NCI-H345 (cell line): ENCODE measurements around the gene SH3BP4.

Source experiments
- DNase-seq: peaks from one replicate; lab custom pipeline; 2025; lab: John Stamatoyannopoulos, UW

SH3BP4 gene

DNA sequence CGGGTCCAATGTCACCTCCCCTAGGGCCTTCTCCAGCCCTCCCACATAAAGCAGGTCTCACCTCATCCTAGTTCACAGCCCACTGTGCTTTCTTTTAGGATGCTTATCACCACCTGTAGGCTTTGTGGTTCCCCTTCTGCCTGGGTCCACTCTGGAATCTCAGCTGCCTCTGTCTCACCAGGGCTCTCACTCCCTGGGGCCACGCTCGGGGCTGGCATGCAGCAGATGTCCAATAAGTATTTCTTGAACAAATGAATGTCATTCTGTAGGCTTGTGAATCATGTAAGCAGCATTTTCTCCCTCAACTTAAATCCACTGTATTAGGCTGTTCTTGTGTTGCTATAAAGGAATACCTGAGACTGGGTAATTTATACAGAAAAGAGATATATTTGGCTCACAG is 4.3 kb upstream of the SH3BP4 start:
- DNase-seq = no peak

DNA sequence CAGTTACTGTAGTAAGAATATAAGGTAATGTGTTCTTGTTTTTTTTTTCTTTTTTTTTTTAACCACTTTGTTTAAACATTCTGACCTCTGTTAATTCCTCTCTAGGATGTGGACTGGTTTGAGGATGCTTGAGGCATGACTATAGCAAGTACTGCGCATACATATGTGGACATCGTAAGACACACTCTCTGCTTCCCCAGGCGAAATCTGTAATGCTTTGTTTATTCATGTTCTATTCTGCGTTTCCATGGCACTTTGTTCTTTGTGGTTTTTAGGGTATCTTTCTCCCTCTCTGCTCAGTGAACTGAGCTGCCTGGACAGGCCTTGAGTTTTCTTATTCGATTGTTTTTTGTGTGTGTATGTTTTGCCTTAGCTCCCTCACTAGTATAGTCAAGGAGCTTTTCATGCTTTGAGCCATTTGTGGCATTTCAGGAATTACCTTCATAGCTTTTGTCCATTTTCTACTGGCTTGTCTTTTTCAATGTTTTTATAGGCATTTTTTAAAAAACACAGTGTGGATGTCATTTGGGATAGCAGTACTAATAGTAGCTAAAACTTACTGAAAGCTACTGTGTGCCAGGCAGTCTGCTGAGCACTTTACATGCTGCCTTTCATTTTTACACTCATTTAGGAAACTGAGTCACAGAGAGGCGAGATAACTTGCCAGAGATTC is 1.9 kb upstream of the SH3BP4 start:
- DNase-seq = no peak

DNA sequence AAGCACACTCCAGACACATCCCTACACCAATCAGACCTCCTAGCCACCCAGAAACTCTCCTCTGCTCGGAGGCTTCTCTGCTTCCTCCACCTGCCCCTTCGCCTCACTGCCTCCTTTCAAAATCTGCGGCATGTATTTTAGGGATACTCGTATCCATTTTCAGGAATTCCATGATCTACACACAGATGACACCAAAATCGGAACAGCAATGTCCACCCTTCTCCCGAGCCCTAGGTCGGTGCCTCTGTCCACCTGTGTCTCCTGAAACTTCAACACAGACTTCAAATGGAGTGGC is 1.4 kb upstream of the SH3BP4 start:
- no peak for DNase-seq

DNA sequence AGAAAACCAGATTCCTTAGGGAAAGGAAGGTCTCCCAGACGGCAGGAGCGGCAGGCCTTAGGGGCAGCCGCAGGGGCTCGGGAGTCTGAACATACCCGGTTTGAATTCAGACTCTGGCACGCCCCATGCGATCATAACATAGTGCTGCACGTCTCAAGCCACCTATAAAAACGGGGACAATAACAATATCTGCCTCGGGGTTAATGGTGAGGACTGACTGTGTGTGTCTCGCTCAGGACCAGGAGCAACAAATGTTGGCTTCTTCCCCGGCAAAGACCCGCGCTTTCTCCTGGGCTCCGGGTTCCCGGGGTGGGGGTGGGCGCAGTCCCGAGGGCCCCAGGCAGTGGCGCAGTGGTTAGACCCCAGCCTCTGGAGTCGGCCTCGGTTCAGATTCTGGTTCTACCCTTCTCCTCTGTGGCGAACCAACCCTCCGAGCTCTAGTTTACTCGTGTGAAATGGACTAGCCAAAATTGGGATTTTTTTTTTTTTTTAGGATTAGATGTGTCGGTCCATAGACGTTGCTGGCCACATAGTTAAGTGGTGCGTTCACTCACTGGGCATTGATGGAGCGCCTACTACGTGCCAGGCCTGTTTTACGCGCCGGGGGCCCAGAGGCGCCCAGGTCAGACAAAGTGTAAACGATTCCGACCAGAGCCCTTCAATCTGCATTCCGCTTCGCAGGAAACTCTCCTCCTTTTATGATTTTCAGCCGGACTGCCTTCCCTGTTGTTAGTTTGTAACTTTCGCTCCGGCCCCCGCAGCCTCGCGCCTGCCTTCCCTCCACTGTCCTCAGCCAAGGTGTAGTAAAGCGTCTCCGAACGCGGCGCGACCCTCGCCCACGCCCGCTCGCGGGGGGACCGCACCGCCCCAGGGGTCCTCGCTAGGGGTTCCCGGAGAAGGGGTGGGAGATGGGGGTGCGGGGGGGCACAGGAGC is 820 bp upstream of the SH3BP4 start:
- DNase-seq = no peak

DNA sequence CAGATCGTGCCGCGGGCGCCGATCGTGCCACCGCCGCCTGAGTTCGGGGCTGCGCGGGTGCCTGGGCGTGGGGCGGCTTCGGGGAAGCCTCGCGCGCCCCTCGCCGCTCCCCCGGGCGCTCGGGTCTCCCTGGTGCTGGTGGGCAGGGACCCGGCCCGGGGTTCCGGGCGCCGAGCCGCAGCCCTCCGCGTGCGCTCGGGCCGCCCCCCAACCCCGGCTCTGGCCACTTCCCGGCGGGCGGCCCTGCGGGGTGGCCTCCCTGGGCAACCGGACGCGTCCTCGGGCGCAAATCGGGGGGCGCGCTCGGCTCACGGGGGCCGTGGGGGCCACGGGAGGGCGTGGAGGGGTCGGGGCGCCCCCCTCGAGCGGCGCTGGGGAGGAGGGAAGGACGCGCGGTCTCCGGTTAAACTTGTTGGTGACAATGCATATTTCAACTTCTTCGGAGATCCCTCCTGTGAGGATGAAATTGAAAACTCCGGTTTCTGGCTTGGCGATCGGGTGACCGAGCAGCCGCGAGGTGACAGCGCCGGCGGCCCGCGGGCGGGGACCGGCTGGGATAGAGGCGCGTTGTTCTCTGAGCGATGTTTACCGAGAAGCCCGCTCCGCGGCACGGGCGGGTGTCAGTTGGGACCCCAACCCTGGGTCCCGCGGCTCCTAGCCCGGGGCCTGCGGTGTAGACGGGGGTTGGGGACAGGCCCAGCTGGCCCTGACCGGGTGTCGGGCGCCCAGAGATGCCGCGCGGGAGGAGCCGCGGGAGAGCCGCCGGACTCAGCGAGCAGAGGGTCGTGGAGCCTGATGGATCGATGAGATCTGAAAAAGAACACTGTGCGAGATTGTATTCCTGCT is 676 bp downstream of the SH3BP4 start:
- peak; percentile 28 for DNase-seq

DNA sequence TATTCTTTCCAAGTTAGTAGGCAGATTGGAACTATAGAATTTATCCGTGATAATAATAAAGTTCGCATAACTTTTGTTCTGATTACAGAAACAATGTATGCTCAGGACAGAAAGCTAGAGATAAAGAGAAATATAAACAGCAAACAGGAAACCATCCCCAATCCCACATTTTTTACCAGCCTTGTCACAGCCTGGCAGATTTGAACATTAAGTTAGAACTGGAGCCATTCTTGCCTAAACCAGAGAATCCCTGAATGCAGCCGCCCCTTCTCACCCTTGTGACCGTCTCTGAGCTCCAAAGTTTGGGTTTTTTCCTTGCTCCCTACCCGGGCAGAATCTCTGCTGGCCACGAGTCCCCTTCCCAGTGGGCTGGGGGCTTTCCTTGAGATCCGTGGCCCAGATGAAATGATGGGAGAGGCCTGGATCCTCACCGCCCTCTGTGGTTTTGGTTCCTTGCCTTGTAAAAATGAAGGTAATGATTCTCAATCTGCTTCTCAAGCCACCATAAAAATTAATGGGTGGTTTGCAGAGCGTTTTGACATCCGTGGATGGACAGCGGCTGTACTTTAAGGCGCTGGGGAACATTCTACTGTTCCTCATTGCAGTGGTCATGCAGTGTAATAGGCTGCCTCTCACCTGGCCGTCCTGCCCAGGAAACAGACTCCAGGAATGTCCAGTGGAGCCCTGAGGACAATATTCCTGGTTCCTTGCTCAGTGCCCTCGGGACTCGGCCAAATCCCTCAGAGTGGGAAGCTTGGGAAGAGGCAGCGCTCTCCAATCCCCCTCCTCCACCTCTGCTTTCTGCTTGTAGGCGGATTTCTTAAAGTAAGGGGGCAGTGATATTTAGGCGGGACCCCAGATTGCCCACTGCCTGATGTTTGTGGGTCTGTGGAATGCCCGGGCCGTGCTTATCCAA is 1.6 kb downstream of the SH3BP4 start:
- peak; percentile 32 for DNase-seq

DNA sequence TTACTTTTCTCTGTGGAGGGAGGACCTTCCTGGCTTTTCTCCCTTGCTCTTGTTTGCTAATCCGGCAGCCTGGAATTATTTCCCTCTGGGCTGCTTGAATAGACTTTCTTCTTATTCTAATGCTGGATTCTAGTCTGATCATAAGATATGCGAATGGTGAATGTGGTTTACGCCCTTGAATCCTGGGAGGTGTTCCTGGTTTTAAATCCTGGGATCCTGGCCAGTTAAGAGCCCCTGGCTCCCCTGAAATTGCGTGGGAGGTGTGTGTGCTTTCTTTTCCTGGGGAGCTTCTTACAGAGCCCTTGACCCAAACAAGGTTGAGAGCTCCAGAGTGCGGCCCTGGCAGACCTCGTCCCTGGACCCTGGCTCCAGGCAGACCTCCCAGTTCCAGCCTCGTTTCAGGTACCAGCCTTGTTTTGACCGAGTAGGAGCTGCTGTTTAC is 2.8 kb downstream of the SH3BP4 start:
- DNase-seq = peak; percentile 17

DNA sequence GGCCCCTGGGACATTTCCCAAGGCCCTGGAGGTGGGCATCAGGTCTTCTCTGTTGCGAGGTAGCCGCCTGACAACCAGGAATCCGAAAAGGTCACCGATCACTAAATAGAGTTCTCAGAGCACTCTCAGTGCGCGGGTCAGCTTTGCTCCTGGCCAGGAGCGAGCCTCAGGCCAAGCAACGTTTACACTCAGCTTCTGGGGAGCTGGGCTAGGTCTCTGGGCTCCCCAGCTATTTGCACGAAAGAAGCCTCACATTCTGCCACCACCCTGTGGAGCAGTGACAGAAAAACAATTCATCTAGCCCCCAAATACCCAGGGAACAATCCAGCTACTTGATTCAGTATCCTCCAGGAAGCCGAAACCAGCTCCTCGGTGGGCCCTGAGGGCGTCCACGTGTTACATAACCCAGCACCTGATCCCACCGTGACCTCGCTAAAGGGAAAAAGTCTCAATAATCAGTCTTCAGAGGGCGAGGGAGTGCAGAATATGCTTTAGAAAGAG is 3.3 kb downstream of the SH3BP4 start:
- DNase-seq = no peak

DNA sequence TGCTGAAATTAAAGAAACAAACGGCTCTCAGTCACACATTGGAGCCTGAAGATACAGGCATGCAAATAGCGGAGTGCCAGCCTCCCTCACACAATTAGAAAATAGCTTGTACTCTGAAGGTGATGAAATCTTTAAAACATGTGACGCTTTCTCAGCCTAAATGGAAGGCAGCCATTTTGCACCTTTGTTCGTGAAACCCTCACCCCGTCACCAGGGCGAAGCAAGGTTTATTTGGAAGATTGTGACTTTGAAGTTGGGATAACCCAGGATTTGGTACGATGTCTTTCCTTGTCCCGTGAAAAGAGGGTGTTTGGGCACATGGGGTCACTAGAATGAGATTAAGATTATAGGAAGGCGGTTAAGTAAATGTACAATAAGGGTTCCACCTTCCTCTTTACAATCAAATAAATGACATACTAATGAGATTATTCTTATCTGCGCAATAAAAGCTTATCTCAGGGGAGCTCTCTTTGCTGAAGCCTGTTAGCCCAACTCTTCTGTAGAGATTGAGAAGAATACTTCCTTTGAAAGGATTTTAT is 4.2 kb downstream of the SH3BP4 start:
- no peak for DNase-seq

DNA sequence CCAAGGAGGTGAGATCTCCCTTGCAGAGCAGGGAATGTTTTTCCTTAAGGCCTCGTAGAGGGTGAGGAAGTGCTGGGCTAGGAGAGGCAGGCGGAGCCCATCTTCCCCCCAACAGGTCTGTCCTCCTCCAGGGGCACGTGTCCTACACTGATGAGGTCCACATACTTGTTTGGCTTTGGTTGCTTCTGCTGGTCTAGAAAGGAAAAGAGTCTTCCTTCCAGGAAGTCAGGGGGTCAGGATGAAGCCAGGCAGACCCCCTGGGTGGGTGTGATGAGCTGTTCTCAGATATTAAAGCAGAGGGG is 6.0 kb downstream of the SH3BP4 start:
- no peak for DNase-seq

DNA sequence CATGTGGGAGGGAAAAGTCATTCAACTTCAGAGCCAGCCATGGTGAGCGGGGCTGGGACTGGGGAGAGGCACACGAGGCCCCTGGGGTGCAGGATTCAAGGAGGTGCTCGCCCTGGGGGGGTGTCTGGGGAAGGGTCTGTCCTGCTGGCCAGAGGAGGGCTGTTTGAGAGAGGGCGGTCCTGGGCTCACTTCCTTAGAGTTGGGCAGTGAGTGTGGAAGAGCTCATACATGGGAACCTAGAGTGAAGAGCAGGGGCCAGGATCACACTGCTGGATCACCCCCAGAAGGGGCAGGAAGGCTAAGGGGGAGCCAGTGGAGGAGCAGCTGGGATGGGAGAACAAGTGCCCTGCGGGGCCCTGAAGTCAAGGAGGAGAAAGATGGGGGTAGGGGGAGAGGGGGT is 6.5 kb downstream of the SH3BP4 start:
- no peak for DNase-seq

DNA sequence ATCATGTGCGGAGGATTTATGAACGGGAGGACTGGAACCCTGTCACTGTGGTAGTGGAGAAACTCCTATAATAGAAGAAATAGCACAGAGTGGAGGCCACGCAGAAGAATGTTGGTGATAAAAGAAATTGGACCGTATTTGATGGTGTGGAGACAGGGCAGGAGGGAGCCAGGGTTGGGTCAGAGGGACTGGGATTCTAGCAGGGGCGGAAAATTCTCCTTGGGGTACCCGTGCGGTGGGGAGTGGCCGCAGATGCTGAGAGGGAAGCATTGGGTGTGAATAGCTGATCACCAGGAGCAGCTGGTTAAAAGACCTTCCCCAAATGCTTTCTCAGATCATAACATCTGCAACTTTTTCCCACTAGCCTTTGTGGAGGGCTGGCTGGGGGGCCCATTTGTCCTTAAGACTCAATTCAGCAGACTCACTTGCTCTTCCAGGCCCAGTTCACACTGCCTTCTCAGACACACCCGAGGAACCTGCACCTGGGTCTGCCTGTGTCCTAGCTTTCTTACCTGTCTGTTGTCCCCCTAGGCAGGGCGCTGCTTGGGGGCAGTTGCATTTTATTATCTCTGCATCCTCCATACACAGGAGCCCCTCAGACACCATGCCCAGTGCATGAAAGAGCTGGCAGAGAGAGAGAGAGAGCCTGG is 7.1 kb downstream of the SH3BP4 start:
- no peak for DNase-seq

DNA sequence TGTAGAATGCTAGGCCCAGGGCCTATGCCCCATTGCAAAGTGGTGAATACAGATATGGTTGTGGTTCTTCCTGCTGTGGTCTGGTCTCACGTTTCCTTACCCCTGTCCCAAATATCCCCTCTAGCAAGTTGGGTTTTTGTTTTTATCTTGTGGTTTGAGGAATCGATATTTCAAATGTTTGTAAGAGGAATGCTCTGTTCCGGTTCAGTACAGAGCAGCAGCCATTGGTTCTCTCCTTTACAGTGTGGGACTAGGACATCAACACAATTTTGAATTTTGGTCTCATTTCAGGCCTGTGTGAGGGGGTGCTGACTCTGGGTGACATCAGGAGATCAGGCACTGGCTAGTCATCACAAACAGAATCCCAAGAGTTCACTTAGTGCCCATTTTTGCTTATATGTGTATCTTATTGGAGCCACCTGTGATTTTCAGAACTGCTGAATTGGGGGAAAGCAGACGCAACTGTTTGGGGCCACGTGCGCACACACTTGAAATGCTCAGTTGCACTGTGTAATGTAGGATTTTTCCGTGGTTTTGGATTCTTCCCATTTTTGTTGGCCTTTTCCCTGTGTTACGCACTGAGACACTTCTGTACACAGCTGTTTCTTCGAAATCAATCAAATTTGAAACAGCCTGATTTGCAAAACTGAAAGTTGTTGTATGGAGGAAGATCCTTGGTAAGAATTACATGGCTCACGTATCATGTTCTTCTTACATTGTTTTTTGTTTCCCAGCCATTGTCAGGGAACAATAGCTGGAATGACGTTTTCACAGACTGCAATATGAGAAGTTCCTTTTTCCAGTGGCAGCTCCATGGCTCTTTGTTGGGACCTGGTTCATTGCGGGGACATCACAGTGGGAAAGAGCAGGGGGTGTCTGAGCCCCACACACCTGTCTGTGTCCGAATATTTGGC is 8.6 kb downstream of the SH3BP4 start:
- peak; percentile 69 for DNase-seq

DNA sequence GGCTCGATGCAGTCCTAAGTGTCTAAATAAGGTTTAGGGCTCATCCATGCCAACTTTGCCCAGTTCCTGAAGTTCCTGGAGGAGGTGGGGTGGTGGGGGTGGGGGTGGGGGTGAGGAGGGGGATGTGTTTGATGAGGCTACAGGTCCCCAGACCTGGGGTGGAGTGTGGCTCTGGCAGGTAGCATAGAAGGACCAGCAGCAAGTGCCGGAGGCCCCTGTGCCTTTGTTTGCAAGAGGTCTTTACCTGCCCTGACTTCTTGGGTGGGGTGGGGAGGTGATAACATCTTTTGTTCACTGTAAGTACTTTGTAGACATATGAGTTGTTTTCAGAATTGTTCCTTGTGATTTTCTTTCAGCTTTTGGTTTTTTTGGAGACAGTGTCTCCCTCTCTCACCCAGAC is 10.0 kb downstream of the SH3BP4 start:
- no peak for DNase-seq

DNA sequence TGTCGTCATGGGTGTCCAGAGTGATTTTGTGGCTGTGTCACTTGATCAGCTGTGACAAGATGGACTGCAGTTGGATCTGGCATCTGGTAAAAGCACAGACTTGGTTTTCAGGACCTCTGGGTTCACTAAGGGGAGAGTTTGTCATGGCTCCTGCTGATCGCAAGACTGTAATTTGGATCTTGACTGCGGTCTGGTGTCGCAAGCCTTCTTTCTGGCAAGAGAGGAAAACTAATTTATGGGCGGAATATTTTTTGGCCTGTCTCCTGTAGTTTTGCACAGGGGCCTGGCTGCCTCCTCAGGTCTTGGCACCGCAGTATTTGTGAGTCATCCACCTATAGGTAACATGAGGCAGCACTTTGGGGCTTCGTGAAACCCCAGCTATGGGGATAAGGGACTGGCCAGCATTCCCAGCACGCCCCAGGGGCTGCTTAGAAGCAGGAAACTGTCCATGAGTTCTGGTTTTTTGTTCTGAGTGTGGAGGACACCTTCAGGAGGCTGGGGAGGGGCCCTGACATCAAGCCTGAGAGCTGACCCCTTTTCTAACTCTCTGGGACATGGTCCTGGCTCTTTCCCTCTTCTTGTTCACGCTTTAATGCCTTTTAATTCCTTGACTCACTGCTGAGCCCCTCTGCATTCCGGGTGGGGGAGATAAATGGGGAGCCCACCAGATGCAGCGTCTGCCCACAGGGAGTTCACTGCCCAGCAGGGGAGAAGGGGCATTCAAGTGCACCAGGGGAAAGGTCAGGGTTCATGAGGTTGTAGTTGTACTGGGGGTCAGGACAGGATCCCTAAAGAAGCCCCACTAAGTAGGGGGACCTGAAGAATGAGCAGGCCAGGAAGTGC is 12.2 kb downstream of the SH3BP4 start:
- no peak for DNase-seq

DNA sequence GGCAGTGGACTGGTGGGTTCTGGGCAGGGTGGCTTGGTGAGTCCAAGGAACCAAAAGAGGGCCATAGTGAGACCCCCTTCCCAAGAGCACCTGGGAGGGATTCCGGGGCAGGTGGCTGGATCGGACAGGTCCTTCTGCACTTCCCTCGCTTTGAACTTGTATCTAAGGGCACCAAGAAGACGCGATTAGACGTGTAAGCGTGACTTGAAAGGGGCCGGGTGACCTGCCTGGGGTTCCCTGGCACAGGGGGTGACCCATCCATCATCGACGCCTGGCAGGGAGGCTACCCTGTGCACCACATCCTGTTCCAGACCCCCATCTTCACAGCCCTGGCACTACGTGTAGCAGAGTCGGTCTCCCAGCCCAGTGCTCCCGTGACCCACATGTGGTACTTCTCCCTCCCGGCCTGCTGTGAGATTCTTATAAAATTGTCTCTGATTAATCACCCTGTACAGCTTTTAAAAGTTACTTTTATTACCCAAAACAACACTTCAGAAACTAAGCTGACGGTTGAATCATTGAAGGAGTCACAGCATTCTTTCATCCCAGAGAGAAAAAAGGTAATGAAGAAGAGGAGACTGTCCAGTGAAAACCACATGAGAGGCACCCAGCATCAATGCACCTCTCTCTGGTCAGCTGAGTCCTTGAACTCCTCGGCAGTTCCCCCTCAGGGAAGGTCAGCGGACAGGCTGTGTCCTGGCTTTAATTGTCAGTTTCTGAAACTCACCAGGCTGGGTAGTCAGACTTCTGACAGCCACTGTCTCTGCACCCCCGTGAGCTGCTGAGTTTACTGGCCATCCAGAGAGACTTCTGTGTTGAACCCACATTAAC is 13.0 kb downstream of the SH3BP4 start:
- DNase-seq = no peak

DNA sequence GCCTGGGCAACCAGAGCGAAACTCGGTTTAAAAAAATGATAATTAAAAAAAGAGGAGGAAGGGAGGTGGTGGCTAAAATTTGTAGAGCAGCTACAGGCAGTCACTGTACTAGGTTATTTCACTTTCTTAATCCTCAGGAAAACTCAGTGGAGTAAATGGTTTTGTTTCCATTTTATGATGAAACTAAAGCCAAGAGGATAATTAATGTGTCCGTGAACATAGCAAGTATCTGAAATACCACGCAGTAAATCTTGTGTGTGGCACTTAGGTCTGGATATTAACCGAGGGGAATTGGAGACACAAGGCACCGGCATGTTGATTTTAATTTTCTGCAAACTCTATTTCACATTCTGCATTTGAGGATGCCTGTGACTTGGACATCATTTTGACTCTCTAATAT is 14.5 kb downstream of the SH3BP4 start:
- no peak for DNase-seq
